ENCODE data around the gene GSS.
"Not testable (repeated sequence)": the region's sequence is repeated elsewhere in the genome, so short reads cannot be mapped to it uniquely, and the experiment has no call there.

The GSS gene

GRCh38 chr20:34895465-34895864 is 60.1 kb downstream of the GSS start:
- DNase-seq, result no peak

- no peak for DNase-seq
Measured at GRCh38 chr20:34894723-34895122, 60.9 kb downstream of the GSS start.

- no peak for DNase-seq
Measured at GRCh38 chr20:34892671-34893070, 62.9 kb downstream of the GSS start.

- peak in 1 of 2 donors; percentile 38 for DNase-seq
Measured at GRCh38 chr20:34891166-34892062, 64.2 kb downstream of the GSS start.

- no peak for DNase-seq
Measured at GRCh38 chr20:34888468-34888867, 67.1 kb downstream of the GSS start.

GRCh38 chr20:34887023-34887422 is 68.6 kb downstream of the GSS start:
- no peak for DNase-seq

GRCh38 chr20:34886122-34886521 is 69.5 kb downstream of the GSS start:
- DNase-seq, result no peak

- no peak for DNase-seq
Measured at GRCh38 chr20:34884260-34884659, 71.3 kb downstream of the GSS start.

- DNase-seq, result no peak
Measured at GRCh38 chr20:34883809-34884208, 71.8 kb downstream of the GSS start.

- DNase-seq, result no peak
Measured at GRCh38 chr20:34883087-34883688, 72.4 kb downstream of the GSS start.

- no peak for DNase-seq
Measured at GRCh38 chr20:34881689-34882088, 73.9 kb downstream of the GSS start.

GRCh38 chr20:34880971-34881370 is 74.6 kb downstream of the GSS start:
- DNase-seq, result not testable (repeated sequence)

- DNase-seq, result no peak
Measured at GRCh38 chr20:34880215-34880850, 75.3 kb downstream of the GSS start.
